ENCODE results near the gene RPL10A. TPM values are rescaled to one million over a fixed set of nuclear protein-coding genes. Genes with fewer than 3 reads are reported as not detected.

Gene RPL10A
- total RNA-seq, 1 experiment from 2014 or later: 1,626 TPM

DNA sequence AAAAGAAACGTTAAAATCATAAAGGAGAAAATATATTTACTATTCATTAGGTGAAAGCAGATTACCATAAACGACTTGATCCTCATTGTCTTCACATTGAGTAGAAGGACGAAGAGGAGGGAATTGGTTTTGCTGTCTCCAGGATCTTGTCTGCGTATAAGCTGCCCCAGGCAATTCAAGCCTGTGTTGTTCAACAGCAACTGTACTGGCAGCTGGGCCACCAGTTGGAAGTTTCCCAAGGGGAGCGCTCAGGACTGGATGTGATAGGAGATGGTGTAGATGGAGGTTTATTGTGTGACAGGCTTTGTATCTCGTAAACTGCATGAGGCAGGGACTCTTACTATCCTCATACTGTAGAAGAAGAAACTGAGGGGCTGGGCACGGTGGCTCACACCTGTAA, 20.0 kb upstream of the RPL10A start:
- peak; percentile 64 for DNase-seq (ENCODE audit: low read depth)

DNA sequence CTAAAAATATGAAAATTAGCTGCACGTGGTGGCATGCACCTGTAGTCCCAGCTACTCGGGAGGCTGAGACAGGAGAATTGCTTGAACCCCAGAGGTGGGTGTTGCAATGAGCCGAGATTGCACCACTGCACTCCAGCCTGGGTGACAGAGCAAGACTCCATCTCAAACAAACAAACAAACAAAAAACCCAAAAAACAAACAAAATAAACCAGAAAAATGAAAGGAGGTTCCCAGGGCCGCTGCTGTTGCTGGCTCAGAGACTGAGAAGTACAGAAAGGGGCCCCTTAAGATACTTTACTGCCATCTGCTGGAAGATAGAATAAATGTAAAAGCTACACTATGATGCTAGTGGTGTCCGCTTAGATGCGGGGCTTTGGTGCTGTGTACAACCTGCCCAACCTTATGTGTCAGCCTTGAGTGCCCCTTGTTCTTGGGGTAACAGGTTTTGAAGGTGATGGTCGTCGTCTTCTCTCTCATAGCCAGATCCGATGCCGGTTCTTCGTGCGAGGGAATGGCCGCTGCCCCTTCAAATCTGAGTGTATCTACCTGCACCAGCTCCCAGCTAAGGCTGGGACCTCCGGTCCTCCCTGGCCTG, 18.8 kb upstream of the RPL10A start:
- peak; percentile 72 for DNase-seq (ENCODE audit: low read depth)

DNA sequence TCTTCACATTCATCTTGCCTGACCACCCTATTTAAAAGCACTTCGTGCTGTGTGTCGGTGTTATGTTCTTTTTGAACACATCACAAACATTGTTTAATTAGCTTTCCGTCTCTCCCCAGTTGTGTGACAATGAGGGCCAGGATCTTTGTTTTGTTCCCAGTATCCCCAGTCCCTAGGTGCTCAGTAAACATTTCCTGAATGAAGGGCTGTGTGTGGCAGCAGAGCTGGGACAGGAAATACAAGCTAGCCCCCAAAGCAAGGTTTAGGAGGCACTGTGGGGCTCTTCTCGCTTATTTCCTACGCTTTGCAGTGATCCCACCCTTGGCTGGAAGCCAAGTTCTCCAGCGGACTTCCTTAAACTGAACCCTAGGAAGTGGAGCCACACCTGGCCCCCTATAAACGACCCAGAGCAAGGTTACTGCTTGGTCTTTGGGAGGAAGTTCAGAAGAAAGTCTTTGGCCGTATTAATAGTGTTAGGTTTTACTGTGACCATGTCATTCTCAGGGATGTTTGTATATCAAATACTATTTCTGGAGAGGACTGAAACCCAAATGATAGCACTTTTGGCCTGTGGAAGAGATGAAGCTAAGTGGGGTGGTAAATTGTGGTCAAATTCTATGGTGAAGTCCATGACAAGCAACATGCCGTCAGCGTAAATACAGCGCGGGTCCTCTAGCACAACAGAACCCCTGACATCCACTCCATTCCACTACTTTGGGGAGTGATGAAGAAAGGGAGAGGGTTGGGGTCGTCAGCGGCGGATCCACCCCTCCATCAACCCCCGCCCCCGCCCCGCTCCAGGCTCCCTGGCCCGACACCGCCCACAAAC, 16.6 kb upstream of the RPL10A start:
- no peak for DNase-seq (ENCODE audit: low read depth)

DNA sequence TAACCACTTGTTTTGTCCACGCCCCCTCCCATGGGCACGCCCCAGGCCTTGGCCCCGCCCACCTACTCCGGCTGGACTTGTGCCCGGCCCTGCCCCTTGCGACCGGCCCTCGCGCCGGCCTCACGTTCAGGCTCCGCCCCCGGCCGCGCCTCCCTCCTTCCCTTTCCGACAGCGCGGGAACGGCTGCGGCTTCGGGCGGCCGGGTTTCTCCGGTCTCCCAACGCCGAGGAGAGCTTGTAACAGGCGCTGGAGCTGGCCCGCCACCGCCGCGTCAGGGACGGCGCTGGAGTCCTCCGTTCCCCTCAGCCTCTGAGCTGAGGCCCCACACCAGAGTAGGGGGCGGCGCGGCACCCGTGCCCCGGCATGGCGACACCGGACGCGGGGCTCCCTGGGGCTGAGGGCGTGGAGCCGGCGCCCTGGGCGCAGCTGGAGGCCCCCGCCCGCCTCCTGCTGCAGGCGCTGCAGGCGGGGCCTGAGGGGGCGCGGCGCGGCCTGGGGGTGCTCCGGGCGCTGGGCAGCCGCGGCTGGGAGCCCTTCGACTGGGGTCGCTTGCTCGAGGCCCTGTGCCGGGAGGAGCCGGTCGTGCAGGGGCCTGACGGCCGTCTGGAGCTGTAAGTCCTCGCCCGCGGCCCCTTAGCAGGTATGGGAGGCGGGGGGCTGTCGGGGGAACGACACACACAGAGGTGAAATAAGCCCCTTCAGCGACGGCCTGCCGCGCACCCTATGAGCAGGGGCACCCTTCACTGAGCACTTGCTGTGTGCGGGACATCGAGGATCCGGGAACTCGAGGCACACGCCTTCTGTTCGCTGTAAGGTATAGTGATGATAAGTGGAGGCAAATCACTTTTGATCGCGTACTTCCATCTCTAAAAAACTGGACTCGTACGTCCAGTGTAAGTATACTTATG, 15.8 kb upstream of the RPL10A start, which contains the start of gene FANCE:
Gene FANCE (plus strand): TSS at position 156 of the 908 bp plus-strand sequence. CDS start 208 bp downstream, at position 364.
- peak; percentile 86 for DNase-seq (ENCODE audit: low read depth)

DNA sequence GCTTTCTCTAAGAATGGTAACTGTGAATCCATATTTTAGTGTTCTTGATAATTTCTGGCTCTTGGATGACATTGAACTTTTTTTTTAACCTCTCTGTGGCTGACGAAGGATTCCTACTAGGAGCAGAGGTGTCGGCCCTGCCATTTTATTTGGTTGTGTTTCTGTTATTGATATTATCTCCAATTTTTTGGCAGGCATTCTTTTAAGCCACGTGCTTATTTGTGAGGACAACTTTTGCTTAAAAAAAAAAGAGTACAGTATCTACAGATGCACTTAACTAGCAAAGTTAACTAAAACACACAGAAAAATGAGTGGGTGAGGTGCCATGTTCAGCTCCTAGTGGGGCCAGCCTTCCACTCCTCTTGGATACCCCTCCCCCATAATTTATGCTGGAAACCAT, 15.0 kb upstream of the RPL10A start:
- no peak for DNase-seq (ENCODE audit: low read depth)

DNA sequence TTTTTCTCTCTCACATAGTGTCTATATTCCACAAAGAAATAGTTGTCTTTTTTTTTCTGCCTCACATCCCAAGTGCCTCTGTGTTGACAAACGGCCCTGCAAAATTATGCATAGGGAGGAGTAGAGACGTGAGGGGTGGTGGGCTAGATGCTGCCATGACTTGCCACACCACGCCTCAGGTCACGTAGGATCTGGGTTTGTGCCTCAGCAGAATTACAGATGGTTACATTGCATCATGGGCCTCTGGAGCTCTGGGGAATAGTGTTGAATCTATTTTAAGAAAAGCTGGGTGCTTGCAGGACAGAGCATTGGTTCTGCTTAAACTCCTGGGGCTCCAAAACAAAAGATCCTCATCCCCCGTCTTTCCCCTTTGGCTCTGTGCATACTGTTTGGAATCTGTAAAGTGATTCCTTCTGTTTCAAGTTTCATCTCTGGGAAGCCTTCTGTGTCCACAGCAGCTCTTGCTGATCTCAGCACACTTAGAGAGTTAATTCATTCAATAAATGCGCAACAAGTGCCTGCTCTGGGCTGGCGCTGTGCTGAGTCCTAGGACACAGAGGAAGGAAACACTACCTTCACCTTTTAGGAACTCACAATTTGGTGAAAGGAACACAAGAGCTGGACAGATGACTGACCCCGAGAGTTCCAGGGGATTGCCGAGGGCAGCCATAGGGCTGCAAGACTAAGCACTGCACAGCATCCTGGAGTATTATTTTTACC, 13.7 kb upstream of the RPL10A start:
- no peak for DNase-seq (ENCODE audit: low read depth)

DNA sequence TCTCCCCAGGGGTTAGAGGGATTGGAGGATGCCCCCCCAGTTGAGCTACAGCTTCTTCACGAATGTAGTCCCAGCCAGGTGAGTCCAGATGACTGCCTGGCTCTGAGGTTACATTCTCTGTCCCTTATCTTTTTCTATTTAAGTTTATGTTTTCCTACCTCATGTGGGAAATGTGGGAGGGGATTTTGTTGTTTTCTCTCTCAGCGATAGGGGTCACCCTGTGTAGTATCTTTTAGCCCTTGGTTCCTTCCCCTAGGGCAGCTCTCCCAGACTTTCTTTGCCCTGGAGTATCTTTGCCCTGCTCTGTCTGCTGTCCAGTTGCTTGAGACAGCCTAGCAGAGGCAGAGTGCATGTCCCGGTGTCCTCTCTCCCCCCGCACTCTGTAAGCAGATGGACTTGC, 10.3 kb upstream of the RPL10A start:
- no peak for DNase-seq (ENCODE audit: low read depth)

DNA sequence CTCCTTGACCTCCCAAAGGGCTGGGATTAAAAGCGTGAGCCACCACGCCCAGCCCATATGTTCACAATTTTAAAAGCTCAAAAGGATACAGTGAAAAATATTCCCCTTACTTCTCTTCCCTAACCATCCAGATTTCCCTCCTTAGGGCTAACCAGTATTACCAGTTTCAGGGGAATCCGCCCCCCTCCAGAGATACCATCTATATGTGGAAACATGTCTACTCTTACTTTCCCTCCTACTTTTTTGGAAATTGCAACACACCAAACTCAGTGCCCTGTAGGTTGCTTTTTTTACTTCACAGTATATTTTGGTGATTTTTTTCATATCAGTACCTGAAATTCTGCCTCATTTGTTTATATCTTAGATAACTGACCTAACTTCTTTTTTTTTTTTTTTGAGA, 6.9 kb upstream of the RPL10A start:
- no peak for DNase-seq (ENCODE audit: low read depth)

DNA sequence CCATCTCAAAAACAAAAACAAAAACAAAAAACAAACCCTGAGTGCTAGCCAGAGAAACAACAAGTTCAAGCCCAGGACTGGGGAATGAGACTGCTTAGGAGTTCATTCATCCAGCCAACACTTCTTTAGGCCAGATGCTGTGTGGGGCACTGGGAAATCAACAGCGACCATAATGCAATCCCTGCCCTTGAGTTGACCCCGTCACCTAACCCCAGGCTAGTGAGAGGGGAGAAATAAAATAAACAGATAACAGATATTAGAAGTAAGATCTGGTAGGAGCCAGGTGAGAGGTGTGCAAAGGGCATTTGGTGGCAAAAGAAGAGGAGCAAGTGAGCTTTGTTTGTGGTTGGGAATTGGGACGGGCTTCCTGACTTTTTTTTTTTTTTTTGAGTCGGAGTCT, 4.9 kb upstream of the RPL10A start:
- DNase-seq (ENCODE audit: low read depth): no peak

DNA sequence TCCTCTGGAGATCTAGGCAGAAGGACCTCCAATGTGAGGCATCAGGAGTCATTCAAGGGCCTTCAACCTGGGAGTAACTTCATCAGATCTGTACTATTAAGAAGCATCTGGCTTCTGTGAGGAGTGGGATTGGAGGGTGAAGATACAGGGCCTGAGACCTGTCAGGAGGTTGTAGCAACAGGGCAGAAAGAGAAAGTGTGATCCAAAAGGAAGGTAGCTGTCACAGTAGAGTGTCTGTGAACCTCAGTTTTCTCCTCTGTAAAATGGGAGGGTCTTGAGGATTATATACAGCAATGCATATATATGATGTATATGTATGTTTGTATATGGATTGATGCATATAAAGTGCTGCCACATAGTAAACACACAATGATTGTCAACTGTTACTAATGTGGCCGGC, 2.6 kb upstream of the RPL10A start:
- DNase-seq (ENCODE audit: low read depth): no peak

DNA sequence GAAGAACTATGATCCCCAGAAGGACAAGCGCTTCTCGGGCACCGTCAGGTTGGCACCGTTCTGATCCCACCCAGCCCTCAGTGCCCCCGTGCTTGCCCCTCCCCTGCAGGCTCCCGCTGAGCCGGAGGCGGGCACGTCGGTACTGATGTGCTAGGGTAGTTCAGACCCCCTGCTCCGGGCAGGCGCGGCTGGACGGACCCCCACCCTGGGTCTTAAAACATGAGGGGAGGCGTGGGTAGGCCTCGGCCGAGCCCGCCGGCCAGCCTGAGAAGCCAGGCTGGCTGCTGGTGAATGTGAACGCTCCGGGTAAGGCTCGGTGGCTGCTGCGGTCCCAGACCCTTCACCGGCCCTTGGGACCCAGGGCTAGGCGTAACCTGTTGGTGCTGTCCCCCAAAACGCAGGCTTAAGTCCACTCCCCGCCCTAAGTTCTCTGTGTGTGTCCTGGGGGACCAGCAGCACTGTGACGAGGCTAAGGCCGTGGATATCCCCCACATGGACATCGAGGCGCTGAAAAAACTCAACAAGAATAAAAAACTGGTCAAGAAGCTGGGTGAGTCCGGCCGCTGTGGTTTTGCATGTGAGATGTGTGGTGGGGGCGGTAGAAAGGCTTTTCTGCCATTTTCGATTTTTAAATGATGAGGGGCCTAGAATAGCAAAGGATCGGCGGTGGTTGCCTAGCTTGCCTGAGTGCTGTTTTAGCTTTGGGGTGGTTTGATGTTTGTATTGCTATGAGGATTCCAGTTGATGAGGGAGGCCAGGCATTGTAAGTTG, 964 bp downstream of the RPL10A start:
- DNase-seq (ENCODE audit: low read depth): no peak

DNA sequence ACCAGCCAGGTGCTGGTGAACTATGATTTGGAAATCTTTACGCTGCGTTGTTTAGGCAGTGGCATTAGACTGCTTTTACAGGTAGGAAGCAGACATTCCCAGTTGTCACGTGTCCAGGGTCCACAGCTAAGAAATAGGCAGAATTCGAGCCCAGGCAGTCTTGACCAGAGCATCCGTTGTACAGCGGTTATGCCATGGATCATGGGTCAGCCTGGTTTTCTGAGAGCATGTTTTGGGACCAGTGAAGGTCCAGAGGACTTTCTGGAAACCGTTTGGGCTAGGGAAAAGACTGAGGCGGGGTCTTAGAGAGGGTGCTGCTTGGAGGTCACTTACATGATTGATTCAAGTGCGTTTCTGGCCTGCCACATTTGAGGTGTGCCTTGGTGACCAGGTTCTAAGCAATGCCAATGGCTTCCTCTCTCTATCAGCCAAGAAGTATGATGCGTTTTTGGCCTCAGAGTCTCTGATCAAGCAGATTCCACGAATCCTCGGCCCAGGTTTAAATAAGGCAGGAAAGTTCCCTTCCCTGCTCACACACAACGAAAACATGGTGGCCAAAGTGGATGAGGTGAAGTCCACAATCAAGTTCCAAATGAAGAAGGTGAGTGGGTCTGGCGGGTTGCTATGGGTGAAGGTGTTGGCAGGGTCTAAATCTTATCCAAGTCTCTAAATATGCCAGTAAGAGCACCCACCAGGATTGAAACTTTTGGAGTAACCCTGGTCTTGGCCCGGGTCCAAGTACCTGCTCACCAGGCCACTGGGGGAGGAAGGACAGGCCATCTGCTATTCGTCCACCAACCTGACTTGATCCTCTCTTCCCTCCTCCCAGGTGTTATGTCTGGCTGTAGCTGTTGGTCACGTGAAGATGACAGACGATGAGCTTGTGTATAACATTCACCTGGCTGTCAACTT, 1.8 kb downstream of the RPL10A start:
- no peak for DNase-seq (ENCODE audit: low read depth)

DNA sequence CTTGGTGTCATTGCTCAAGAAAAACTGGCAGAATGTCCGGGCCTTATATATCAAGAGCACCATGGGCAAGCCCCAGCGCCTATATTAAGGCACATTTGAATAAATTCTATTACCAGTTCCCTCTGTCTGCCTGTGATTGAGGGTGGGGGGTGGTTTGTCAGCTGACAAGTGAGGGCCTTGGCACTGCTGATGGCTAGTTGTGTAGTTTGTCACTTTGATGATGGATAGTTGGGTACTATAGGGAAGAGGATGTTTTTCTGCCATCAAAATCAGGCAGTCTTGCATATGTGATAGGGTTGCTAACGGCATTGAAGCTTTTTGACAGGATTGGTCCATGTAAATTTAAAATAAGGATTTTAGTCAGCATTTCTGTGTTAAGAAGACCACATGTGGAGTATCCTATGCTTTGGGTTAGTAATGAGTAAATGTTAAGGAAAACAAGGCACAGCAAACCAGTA, 2.5 kb downstream of the RPL10A start:
- DNase-seq (ENCODE audit: low read depth): no peak

DNA sequence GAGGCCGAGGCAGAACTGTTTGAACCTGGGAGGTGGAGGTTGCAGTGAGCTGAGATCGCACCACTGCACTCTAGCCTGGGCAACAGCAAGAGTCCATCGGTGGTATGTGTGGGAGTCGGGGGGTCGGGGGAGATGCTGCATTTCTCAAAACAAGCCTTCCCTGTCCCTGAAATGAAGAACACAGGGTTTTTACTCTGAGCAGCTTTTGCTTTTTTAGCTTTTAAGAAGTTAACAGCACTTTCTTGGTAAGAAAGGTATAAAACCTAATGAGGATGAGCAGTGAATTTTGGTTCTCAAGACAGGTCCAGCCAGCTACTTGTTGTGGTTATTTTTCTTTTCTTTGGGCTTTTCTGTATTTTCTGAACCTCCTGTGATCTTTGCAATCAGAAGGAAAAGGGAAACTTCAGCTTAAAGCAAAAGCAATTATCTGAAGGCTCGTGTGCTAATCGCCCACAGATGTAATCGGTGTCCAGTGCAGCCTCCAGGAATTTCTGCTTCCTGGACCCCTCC, 3.7 kb downstream of the RPL10A start:
- DNase-seq (ENCODE audit: low read depth): no peak

DNA sequence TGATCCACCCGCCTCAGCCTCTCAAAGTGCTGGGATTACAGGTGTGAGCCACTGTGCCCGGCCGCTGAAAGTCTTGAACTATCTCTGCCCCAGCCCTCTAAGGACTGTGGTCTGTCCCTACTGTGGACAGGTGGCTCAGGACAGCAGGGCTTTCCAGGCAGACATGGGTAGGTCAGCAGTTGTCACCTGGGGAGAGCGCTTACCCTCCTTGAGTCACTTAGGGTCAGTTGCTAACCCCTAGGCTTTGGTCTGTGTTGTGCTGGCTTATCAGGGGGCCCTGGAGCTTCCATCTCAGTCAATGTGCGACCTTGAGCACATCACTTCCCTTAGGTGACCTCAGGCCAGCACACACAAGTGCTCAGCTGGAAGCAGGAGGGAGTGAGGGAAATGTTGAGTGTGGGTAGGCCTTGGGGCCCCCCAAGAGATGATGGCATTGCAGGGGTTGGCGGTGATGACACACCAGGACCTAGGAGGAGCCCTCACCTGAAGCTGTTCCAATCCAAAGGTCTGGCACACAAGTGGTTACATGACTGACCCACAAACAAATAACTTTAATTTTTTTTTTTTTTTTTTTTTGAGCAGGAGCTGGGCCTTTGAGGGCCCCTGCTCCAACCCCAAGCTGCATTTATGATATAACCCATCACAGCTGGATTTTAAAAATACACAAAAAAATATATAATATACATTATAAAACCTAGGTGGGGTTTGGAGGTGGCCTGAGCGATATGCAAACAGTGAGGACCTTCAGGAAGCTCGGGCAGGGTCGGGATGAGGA, 5.1 kb downstream of the RPL10A start:
- DNase-seq (ENCODE audit: low read depth): no peak

DNA sequence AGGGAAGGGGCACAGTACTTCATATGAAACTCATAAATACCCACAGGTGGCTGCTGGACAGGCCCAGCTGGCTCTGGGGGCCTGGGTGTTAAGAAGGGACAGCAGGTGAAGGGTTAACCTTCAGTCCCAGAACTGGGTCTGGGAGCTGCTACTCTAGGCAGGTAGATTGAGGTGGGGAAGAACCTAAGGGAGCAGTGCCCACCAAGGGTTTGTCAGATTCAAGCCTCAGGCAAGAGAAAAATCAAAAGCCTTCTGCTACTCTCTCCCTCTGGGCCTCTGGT, 5.6 kb downstream of the RPL10A start:
- DNase-seq (ENCODE audit: low read depth): no peak

DNA sequence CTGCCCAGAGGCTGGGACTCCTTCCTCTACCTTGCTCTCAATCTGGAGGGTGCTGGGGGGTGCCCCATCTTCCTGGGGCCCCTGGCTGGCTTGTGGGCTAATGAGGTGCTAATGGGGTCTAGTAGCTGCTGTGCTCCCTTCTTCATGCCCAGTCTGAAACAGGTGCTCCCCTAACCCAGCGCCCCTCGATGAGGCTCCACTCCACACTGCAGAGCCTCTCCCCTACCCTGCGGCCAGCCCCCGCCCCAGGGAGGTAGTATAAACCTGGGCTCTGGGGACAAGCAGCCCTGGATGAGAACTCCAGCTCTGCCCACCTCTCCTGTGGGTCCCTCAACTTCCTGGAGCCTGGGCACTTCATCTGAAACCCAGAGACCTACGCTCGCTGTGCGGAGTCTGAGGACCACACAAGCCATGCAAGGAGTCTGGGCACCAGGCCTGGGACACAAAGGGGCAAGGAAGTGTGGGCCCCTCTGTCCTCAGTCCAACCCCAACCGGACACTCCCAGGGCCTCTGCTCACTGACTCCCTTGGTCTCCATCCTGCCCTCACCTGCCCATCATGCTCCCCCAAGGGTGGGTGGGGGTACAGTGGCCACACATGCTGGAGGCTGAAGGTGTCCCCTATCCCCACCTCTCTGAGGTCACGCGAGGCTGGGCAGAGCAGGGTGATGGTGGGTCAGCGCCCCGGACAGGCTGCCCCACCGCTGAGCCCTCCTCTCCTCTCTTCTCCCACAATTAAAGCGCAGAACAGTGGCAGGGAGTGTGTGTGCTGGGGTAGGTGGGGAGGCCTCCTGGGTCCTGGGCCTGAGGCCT, 6.1 kb downstream of the RPL10A start:
- DNase-seq (ENCODE audit: low read depth): no peak

DNA sequence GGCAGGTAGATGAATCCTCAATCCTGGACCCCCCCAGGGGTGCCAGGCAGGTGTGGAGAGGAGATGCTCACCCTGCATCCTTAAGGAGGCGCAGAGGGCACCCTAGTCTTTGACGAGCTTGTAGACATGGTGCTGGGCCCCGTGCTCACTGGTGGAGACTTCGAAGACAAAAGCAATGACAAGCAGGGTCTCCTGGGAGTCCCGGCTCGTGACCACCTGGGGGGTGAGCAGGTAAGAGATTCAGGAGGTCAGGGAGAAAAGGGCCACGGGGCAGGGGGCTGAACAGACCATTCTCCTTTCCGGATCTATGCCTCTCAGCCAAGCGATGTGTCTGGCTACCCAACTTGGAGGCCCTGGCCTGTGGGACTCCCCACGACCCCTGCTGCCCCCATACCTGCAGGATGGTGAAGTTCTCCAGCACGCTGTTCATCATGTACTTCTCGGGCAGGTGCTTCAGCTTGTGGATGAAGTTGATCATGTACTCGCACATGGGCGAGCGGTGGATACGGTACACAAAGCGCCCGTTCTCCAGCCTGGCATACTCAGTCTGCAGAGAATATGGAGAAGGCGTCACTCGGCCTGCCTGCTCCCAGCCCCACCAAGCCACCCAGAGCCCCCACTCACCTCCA, 6.9 kb downstream of the RPL10A start:
- DNase-seq (ENCODE audit: low read depth): no peak

Measured in RPMI7951 (cell line).